Ovary (tissue), 9 donors: ENCODE measurements around the gene FBN3. TPM values are rescaled to one million over a fixed set of nuclear protein-coding genes. Genes with fewer than 3 reads are reported as not detected.
"Not testable (repeated sequence)": the region's sequence is repeated elsewhere in the genome, so short reads cannot be mapped to it uniquely, and the experiment has no call there.

Experiments used
- DNase-seq, 5 donors: peaks; one replicate each; pipeline ENCODE4 v3.0.0-alpha.2; 2019 to 2020
- H3K27ac ChIP-seq, 2 donors: fragments of 200-600 bp; one replicate each; pipeline versions ENCODE4 v1.5.1 to v1.8.0; 2019 to 2022
- H3K27me3 ChIP-seq: fragments of 200-600 bp; one replicate; pipeline ENCODE4 v1.8.0; 2022
- H3K36me3 ChIP-seq: fragments of 200-600 bp; sonication (generic); one replicate; pipeline ENCODE4 v1.5.1; 2019
- H3K4me1 ChIP-seq: one replicate; pipeline ENCODE4 v1.8.1; 2013; ENCODE audit warnings: mild to moderate bottlenecking, moderate library complexity; ENCODE audit not compliant: insufficient read depth
- H3K4me3 ChIP-seq: fragments of 200-600 bp; sonication (generic); one replicate; pipeline ENCODE4 v1.5.1; 2017
- H3K9me3 ChIP-seq, 2 donors: fragments of 200-600 bp in 1 of 2; sonication (generic) in 1 of 2; one replicate each; pipeline versions ENCODE4 v1.5.1 to v1.8.1; 2013 to 2019; ENCODE audit warnings: mild to moderate bottlenecking in 1 of 2, moderate library complexity in 1 of 2
- EP300 ChIP-seq: sonication (generic); formaldehyde crosslinking; IDR thresholded peaks from one replicate; pipeline ENCODE4 v1.6.1; 2017; ENCODE audit warnings: antibody characterized with exemption
- POLR2A ChIP-seq: fragments of 450-650 bp; IDR thresholded peaks from one replicate; pipeline ENCODE4 v1.6.1; 2017; ENCODE audit warnings: antibody characterized with exemption, mild to moderate bottlenecking, moderate library complexity
- WGBS, 3 donors: extraction: QIAGEN DNeasy Blood & Tissue Kit in 1 of 3; methylation state at CpG; one replicate each; pipeline versions ENCODE4 v1.1.5 to v1.1.7; 2013 to 2017; 5-methylcytosine and 5-hydroxymethylcytosine counted together
- intact Hi-C, 4 donors: fragments of 100-400 bp; cut with DNase I; formaldehyde crosslinking; loops; one replicate each; pipeline versions ENCODE4 v1.11.0 to v1.15.1; 2022 to 2023
- polyA plus RNA-seq, 2 donors: library from polyadenylated mRNA; stranded (reverse); fragments of 200-250 nt in 1 of 2; fragments of 350-450 nt in 1 of 2; fragmentation: Illumina TruSeq in 1 of 2; extraction: RNeasy Lipid Tissue Mini Kit (QIAGEN cat#74804) in 1 of 2; gene quantifications; one replicate each; pipeline ENCODE4 v1.2.3, GENCODE V29; 2013 to 2014
- total RNA-seq, 7 donors: library from RNA; depleted of rRNA in 2 of 7; stranded (reverse); fragments of >200 nt in 2 of 7; fragmentation: NEBNext Ultra II Directional in 3 of 7; extraction: Animal tissue kit (Norgen Biotek cat#: 25700) in 3 of 7; gene quantifications; one replicate each; pipeline versions ENCODE4 v1.1.0 to v1.2.4, GENCODE V29; 2016 to 2023
- TF ChIP-seq, protein P1 (sequence below), 3 donors: fragments of 450-650 bp in 2 of 3; fragments of 200-600 bp in 1 of 3; IDR thresholded peaks; one replicate each; pipeline versions ENCODE4 v1.5.1 to v1.8.0; 2016 to 2022; ENCODE audit warnings: antibody characterized with exemption in 3 of 3, mild to moderate bottlenecking in 1 of 3
- donor health status: DM: no; HTN: no; CAD: no; lungs with moderate emphysema.
- donor health status: DM: no; HTN: no; CAD: no.
- donor health status: Bipolar disorder and iron deficiency.
- donor health status: DM: yes; HTN: yes; CAD: no.
- donor health status: DM: no; HTN: no; CAD: no.
- donor health status: DM: yes; HTN: yes; CAD: no.

Gene FBN3
- total and polyA plus RNA-seq, 9 donors: 0.08 to 0.74 (median 0.25) TPM; not detected in 2

DNA sequence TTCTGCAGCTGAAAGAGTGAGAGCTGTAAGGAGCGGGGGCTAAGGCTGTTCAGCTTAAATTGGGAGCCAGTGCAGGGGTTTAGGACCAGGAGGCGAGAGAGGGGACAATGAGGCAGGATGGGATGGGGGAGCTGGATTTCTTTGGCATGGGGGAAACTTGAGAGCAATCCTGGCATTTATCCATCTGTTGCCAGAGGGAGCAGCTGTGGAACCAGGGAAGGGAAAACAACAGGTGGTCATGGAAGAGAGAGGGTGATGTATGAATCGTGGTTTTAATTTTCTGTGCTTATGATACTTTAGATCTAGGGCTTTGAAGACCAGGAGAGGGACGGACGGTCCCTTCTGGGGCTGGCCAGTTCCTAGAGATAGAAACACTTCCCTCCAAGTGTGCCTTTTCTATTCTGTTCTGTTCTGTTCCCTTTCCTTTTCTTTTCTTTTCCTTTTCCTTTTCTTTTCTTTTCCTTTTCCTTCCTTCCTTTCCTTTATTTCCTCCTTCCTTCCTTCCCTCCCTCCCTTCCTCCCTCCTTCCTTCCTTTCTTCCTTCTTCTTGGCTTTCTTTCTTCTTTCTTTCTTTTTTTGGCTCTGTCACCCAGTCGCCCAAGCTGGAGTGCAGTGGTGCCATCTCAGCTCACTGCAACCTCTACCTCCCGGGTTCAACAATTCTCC, 112.8 kb downstream of the FBN3 start:
- no peaks in the 10 kb centered on the region for H3K27me3 ChIP-seq
- TF ChIP-seq EP300: no peak
- TF ChIP-seq POLR2A: no peak
- TF ChIP-seq, protein P1, sequence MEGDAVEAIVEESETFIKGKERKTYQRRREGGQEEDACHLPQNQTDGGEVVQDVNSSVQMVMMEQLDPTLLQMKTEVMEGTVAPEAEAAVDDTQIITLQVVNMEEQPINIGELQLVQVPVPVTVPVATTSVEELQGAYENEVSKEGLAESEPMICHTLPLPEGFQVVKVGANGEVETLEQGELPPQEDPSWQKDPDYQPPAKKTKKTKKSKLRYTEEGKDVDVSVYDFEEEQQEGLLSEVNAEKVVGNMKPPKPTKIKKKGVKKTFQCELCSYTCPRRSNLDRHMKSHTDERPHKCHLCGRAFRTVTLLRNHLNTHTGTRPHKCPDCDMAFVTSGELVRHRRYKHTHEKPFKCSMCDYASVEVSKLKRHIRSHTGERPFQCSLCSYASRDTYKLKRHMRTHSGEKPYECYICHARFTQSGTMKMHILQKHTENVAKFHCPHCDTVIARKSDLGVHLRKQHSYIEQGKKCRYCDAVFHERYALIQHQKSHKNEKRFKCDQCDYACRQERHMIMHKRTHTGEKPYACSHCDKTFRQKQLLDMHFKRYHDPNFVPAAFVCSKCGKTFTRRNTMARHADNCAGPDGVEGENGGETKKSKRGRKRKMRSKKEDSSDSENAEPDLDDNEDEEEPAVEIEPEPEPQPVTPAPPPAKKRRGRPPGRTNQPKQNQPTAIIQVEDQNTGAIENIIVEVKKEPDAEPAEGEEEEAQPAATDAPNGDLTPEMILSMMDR (IDR thresholded peaks at IDR 0.05): no peak
- no peak for DNase-seq
- no peak overlapping the region for H3K27ac ChIP-seq
- H3K9me3 ChIP-seq: no peaks in the 10 kb centered on the region
- WGBS, 3 donors: 46 to 55% (median 47%) methylated on average over 7 of the region's 7 CpGs
- H3K4me3 ChIP-seq: no peak overlapping the region
- intact Hi-C loops: no loop called here
- H3K4me1 ChIP-seq: no peaks in the 10 kb centered on the region
- no peaks in the 10 kb centered on the region for H3K36me3 ChIP-seq

DNA sequence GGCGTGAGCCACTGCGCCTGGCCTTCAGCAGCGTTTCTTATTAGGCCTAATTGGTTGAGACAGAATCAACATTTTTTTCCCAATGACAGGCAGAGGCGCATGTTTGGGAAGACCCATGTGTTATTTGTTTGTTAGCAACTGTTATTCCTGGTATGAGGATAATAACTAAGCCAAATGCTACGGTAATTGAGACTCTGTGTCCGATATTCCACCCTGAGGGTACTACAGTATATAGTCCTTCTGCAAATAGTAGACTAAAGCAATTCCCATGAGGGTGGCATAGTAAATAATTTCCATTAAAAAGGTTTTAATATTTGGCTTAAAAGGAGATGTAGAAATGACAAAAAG, 115.2 kb downstream of the FBN3 start:
- Histone ChIP-seq H3K27me3 (no peaks in the 10 kb centered on the region), H3K27ac (no peak overlapping the region), H3K9me3 (no peaks in the 10 kb centered on the region), H3K4me3 (no peak overlapping the region), H3K36me3 (no peaks in the 10 kb centered on the region), H3K4me1 (no peaks in the 10 kb centered on the region)
- no peak for DNase-seq
- TF ChIP-seq, protein P1 (IDR thresholded peaks at IDR 0.05): no peak
- no peak for TF ChIP-seq POLR2A
- no peak for TF ChIP-seq EP300
- intact Hi-C loops: no loop called here
- 74 to 82% (median 77%) methylated on average over 6 of the region's 6 CpGs for WGBS, 3 donors

DNA sequence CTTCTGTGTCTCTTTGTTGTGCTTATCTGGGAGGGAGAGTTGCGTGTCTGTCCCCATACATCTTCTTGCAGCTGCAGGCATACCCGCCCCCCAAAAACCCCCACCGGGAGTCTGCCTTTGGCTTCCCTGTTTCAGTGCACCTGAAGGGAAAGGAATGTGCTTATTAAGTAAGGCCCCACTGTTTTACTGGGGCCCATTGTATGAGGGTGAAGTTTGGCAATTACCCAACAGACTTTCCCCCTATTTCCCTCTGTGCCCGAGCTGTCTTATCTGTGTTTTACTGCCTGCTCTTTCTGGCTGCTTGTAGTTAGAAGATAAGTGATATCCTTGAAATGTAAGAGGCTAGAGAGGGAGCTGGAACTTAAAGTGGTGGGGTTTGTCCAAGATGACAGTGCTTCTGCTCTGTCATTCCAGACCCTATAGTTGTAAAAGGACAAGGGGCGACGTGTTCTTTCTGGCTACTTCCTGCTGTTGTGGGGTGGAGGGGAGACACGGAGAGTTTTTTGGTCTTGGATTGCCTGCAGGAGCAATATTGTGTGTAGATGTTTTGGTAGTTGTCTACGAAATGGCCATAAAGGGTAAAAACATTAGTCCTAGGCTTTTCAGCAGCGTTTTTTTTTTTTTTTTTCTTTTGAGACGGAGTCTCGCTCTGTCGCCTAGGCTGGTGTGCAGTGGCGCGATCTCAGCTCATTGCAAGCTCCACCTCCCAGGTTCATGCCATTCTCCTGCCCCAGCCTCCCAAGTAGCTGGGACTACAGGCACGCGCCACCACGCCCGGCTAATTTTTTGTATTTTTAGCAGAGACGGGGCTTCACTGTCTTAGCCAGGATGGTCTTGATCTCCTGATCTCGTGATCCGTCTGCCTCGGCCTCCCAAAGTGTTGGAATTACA, 115.9 kb downstream of the FBN3 start:
- DNase-seq, H3K4me3 ChIP-seq, H3K4me1 ChIP-seq, H3K9me3 ChIP-seq, H3K27me3 ChIP-seq, H3K27ac ChIP-seq, intact Hi-C loops, H3K36me3 ChIP-seq: not testable (repeated sequence)
- 56 to 67% (median 57%) methylated on average over 22 of the region's 22 CpGs for WGBS, 3 donors

DNA sequence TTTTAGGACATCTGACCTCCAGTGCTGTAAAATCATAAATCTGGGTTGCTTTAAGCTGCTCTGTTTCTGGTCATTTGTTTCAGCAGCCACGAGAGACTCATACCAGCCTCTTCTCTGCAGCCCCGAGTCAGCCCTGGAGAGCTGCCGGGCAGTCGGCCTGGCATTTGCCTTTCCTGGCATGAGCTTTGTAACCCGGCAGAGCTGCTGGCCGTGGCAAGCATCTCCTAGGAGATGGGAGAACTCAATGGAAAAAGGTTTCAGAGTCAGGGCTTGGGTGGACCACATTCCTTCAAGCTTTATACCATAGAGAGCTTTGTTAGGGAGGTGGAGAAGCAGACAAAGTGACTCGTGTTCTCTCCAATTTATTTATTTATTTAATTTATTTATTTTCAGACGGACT, 118.4 kb downstream of the FBN3 start:
- intact Hi-C loops: no loop called here
- Histone ChIP-seq H3K4me3 (no peak overlapping the region), H3K27me3 (no peaks in the 10 kb centered on the region), H3K27ac (no peak overlapping the region), H3K4me1 (no peaks in the 10 kb centered on the region), H3K36me3 (no peaks in the 10 kb centered on the region), H3K9me3 (no peaks in the 10 kb centered on the region)
- DNase-seq: no peak
- WGBS, 3 donors: 68 to 84% (median 84%) methylated on average over 8 of the region's 8 CpGs
- TF ChIP-seq POLR2A: no peak
- TF ChIP-seq, protein P1 (IDR thresholded peaks at IDR 0.05): no peak
- TF ChIP-seq EP300: no peak
